ENCODE measurements around the gene TENM3.

Gene TENM3

DNA sequence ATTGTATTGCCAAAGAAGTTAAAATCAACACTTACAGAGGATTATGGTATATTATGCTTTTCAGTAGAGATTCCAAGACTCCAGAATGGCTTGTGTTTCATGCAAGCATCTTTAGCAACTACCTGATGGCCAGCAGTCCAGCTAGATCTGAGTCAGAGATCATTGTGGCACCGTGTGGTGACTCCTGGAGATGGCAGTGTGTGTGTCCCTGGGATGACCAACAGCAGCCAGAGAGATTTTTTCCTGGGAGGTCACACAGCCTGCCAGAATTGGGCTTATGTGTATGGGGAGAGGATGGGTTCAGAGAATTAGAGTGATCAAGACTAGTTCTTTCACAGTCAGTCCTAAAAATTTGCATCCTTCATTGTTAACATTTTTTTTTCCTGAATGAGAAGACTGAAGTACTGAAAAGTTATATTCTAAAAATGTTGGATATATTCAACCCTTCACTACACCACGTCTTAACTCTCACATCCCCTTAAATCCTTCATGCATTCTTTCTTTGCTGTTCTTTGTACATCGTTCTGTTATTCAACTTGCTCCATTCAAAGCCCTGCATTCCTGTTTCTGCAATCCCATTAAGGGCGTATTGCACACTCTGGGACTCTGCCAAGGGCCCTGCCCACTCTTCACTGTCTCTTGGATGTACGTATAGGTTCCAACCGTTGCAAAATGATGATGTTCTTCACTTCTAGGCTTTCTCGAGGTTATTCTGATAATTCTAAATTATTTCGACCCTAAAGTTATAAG is 12.4 kb downstream of the TENM3 start:
- no peak for DNase-seq (ENCODE audit: low spot score)

DNA sequence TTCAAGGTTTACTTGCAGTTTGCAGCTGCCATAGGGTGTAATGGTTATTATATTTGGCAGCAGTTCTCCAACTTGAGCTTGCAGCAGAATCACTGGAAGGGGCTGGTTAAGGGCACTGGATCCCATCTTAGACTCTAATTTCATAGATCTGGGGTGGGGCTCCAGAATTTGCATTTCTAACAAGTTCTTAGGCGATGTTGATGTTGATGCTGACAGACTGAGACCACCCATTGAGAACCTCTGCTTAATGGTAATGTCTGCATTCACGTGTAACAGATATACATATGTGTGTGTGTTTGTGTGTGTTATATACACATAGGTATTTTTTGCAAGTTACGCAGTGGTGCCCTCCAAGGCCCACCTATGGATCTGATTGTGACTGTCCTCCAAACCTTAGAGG is 13.8 kb downstream of the TENM3 start:
- no peak for DNase-seq (ENCODE audit: low spot score)

DNA sequence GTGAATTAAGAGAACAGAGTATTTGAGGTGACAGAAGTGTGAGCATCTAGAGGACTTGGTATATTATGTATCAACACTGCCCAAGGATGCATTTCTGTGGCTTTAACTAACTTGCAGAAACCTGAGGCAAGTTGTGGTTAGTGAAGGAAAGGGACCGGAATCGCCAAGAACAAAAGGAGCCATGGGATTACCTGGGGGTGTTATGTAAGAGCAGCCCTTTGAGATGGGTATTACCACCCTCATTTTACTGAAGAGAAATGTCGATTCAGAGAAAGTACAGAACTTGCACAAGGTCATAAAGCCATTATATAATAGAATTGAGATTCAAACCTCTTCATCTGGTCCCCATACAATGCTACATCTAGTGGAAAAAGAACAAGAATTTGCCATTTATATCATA is 14.3 kb downstream of the TENM3 start:
- no peak for DNase-seq (ENCODE audit: low spot score)

DNA sequence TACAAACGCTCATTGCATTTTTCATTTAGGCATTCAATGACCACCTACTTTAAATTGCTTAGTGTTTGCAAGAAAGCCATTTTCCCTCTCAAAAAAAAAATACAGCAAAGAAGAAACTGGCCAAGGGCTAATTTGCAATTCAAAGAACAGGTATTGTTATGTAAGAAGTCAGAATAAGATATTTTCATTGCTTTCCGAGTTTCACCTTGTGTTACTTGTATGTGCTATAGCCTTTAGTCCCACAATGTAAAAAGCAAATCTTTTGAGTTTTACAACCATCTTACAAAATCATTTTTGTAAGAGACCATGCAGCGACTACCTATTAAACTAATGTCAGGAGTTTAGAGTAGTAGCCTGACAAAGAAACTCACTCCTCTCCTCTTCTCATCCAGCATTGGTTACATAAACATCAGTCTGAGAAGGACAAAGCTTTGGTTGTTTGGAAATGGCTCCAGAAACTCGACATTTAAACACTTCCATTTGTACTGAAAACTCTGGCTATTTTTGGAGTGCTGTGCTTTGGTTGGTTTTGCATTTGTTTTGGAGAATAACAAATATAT is 15.3 kb downstream of the TENM3 start:
- DNase-seq (ENCODE audit: low spot score), result no peak

DNA sequence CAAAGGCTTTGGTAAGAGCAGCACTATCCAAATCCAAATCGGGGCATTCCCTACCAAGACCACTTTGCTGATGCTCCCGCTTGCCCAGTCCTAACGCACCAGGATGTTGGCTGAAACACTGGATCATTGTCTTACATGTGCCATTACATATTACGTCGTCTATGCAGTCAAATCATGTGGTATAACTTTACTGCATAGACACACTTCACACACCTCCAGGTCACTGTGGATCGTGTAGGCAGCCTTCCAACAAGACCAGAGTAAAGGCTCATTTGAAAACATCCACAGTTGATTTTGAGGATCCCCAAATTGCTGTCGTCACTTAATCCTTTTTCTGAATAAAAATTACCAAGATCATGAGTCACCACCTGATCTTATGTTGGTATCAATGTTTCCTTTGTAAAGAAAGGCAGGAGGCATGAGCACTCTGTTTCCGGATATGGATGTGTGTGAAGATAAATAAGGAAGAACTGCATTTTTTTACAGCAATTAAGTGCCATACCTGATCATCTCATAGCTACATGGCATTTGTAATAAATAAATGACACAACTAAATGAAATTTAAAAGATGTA is 18.5 kb downstream of the TENM3 start:
- DNase-seq (ENCODE audit: low spot score), result no peak

DNA sequence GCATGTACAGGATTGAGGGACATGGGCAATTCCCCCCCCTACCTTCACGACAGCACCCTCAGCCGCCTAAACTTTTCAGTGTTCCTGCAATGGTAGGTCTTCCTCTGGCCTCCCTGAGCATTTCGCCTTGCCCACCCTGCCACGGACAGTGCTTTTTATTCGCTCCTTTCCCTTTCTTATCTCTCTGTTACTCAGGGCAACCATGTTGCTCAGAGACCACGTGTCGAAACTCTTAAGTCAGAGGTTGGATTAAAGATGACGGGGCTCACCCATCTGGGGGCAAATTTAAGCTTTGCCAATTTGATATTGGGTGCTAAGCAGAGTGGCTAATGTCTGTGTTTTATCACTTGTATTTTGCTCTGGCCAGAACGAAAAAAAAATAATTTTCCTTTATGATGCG is 20.4 kb downstream of the TENM3 start:
- no peak for DNase-seq (ENCODE audit: low spot score)

DNA sequence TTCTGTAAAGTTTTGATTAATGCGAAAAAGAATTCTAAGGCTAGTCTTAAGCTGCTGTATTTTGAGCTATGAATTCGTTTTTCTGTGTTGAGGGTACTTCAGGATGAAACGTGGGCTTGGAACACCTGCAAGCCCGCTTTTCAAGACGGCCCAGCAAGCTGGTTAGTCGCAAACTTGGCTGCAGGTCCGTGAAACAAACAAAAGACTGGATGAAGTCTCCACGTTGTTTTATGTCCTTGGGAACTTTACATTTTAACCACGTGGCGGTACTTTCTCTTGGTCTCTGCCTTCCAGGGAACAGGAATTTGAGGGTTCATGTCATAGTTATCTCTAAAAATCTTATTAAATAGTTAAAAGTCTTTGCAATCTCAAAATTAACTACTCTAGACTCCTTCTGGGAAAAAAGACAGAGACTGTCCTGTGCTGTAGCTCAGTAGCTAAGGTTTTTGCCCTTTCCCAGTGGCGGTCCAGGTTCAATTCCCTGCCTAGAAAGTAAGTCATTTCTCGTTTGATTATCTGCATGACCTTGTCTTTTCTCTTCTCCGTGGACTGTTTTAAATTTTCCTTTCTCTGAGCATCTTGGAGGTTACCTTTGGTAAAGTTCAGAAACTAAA is 21.0 kb downstream of the TENM3 start:
- DNase-seq (ENCODE audit: low spot score), result no peak

DNA sequence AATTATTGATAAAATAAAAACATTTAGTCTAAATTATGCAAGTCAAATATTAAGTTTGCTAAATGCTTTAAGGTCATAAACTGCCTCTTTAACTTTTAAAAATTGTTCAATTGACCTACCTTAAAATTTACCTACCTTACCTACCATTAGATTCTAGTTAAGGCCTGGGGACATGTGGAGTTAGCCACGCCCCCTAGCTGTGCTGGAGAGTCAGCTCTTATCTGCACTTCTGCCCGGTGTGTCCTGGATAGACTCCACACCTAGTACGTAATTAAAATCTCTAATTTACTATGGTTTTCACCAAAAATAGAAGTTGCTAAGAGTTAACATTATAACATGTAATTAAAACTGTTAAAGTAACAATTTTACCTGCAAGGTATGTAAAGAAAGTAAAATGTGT is 22.7 kb downstream of the TENM3 start:
- DNase-seq (ENCODE audit: low spot score), result no peak

DNA sequence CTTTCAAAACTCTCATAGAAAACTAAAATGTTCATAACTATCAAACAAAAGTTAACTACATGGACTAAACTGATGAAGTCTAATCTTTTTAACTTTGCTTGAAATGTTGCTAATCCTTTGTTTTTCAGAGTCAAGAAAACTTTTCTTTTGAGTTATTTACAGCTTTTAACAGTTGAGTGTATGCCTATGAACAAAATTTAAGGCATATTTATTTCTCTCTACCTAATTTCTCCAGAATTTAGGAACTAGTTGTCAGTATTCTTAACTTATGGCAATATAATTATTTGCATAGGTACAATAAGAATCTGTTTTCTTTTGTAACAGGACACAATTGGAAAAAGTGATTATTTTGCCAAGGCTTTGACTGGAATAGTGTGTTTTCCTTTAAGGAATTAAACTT is 23.8 kb downstream of the TENM3 start:
- no peak for DNase-seq (ENCODE audit: low spot score)

DNA sequence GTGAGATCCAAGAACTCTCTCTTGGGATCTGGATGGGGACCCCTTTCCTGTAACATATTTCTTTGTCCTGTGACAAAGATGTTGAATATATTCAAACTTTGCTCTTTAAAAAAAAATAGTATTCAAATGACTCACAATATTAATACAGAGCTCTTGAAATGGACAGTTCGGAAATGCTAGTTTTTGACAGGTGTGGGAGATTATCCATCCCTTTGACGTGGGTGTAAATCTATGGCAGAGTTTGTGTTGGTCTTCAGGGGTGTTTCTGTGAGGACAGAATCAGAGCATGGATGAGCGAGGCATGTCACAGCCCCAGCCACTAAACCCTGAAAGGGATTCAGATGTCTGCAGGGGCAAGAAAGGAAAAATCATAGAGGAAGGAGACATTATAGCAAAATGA is 25.8 kb downstream of the TENM3 start:
- DNase-seq (ENCODE audit: low spot score), result no peak

DNA sequence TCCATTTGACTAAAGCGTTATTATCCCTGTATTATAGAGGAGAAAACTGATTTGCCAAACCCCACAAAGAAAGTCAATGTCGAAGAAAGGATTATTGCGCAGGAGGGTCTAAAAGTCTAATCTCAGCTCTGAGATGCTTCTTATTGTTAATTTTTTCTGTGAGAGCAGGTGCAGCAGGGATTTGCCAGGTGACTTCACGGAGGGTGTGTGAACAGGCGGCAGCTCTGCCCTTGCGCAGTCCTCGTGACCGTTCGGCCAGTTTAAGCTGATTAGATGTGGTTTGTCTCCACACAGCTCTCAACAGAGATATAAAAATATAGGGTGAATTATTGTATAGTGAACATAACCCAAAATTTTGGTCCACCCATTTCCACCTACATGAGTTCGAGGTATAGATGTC is 28.5 kb downstream of the TENM3 start:
- no peak for DNase-seq (ENCODE audit: low spot score)

DNA sequence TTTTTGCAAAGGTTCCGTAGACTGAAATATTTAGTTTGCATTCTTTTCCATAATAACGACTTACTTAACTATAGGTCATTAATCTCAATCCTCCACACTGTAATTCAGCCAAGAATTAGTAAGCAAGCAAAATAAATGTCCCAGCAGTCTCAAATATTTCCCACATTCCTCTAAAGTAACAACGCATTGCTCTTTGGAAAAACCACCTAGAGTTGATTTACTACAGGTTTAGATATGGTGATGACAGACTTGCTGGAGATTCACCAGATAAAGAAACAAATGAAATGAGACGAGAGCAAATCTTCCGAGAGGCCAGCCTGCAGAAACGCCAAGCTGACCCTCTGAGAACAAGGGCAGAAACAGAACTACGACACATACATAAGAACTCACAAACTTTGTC is 28.9 kb downstream of the TENM3 start:
- DNase-seq (ENCODE audit: low spot score), result no peak

DNA sequence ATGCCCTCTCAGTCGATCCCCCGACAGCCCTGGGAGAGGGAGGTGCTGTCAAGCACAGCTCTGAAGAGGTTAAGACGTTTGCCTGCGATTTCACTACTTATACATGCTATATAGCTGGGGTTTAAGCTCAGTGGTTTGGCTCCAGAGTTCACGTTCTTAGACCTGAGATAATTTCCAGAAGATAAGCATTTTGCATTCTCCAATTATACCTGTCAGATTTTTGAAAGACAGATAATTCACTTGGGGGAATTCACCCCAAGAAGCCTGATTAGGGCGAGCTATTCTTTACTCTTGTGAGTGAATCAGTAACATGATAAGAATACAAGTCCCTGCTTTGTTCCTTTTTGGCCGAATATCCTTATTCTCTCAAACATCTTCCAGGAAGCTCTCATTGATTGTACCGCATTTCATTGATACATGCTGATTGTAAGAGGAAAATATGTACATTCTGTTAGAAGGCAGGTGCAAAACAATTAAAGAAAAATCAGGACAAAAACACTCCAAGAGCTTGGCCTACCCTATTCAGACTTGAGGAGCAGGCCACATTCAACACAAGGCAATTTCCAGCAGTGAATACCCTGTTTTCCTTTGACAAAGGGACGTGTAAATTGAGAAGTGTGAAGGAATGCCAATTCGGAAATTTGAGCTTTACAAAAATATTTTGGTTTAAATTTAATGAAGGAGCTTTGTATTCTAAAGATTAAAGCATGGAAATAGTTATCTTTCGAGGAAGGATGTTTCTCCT is 30.2 kb downstream of the TENM3 start:
- no peak for DNase-seq (ENCODE audit: low spot score)

DNA sequence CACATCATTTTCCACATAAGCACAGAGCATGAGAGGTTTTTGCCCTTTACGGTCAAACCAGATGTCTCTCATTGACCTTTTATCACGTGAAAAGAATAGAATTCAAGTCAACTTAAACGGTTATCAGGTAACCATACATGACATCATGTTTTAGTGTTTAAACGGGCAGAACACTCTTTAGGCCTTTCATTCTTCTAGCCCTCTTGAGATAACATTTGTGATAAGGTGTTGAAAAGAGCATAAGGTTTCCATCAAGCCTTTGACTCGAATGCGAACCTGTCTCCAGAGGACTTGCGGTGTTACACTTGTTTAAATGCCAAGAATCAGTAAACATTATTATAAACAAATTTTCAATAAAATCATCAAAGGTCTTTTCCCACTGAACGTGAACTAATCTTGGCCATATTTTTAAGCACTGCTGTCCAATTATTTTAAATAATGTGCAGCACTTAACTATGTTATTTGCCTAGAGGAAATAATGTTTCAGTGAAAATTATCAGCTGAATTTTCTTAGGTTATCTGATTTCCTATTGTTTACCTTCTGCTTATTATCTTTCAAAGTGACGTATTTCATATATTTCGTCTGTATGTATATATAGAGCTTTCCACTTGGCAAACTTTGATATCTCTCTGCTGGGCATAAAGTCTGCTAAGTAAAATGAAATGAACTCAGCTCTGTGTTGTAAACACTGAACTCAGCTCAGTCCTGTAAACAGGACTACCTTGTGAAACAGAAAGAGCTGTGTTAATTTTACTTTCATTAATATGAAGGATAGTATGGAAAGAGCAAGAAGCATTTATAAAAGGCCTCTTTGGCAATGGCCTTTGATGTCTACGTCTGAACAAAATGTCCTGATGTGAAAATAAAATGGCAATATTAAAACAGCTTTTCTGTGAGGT is 33.3 kb downstream of the TENM3 start:
- no peak for DNase-seq (ENCODE audit: low spot score)

DNA sequence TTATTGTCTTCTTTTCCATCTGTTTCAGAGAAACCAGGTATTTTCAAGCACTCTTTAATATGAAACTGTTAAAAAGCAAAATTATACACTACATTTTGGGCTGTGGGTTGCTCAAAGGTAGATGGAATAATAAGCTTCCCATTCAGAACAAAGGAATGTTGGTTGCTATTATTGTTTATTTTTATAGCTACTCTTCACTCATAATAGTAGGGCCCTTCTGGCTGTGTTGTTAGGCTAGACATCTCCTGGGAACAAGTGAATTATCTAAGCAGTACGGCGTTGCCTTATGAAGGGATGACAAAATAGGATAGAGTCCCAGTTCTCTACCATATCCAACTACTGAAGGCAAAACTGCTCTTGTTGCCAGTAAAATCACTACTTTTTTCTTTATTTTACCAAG is 34.2 kb downstream of the TENM3 start:
- no peak for DNase-seq (ENCODE audit: low spot score)

DNA sequence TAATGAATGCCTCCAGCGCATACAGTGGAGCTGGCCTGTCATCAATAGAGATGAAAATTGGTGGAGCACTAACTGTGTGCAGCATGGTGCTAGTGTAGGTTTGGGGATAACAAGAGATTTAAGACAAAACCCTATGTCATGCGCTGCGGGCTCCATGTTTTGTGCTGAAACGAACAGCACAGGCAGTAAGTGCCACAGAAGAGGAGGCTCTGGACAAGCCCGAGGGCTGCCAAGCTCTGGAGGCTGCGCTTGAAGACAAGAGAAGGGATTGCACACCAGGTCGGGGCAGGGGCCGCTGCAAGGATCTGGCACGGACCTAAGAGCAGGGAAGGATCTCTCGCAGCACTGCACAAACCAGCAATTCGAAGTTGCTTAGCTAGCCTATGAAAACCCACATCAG is 35.5 kb downstream of the TENM3 start:
- DNase-seq (ENCODE audit: low spot score), result no peak

DNA sequence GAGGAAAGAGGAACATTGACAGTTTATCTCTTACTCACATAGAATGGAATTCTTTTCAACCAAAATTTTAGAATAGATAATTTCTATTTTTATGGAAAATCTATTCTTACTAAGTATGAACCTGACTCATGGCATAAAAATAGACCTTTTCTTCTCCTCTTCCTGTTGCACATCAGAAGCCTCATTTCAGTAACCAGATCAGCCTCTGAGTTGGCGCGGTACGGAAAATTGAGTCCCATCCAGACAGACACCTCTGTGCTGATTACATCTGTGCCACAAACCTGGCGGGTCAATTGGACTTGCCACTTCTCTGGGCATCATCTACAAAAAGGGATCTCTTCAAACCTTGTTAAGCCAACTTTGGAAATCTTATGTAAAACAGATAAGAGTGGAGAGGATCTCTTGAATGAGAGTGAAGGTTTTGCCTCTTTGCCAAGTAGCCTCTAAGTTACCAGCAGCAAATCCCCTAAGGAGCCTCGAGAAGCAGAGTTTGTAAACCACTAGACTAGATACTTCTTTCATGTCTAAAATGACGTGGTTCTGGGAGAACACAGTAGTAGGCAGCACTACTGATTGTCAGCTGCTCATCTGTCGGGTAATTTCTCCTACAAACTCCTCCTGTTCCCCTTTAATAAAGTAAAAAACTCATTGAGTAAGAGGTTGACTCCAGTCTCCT is 37.4 kb downstream of the TENM3 start:
- no peak for DNase-seq (ENCODE audit: low spot score)

DNA sequence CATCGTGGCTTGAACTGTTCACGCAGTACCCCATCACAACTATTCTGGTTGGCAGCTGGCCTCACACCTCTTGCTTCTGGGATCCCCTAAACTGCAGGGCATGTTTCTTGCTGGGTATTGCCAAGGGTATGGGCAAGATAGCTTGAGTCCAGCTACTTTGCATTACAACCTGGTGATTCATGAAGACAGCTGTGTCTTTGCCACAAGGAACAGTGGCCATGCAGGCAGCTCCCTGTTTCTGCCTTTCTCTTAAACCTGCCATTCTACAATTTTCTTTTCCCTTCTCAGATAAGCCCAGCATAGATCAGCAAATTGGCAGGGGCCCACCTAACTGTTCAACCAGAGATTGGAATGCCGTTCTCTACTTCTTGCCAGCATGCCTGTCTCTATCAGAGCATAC is 42.8 kb downstream of the TENM3 start:
- DNase-seq (ENCODE audit: low spot score), result no peak

DNA sequence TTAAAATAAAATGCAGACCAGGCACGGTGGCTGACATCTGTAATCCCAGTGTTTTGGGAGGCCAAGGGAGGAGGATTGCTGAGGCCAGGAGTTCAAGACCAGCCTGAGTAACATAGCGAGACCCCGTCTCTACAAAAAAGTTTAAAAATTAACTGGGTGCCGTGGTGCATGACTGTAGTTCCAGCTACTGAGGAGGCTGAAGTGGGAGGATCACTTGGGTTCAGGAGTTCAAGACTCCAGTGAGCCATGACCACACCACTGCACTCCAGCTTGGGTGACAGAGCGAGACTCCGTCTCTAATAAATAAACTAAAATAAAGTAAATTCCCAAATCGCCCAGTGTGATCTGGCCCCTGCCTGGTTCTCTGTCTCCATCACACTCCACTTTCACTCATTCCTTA is 43.7 kb downstream of the TENM3 start:
- no peak for DNase-seq (ENCODE audit: low spot score)

DNA sequence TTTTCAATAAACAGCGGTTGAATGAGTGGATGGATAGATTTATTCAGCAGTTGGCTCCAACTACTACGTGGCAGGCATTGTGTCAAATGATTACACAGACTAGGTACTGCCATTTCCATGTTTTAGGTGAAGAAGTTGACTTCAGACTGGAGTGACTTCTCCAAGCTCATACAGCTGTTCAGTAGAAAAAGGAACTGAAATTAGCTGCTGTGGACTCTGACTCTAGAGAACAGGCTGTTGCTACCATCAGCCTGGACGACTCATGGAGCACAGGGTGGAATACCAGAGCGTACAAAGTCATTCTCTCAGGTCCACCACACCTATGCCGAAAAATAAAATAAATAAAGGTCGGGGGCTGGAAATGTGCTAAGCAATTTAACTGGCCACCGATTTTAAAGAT is 45.3 kb downstream of the TENM3 start:
- no peak for DNase-seq (ENCODE audit: low spot score)

DNA sequence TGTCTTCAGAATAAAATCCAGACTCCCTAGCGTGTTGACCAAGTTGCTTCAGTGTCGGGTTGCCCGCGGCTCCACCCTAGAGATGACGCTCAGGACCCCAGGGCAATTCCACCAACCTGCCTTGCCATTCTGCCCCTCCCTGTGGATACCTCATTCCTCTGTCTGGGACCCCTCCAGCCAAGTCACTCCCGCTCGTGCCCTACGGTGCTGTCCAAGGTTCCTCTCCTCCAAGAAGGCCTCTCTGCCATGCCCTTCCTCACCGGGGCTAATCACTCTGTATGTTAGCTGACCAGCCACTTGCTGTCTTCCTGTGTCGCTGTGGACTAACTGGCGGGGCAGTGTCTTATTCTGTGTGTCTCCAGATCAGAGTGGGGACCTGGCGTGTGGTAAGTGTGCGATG is 46.6 kb downstream of the TENM3 start:
- no peak for DNase-seq (ENCODE audit: low spot score)
